D341Med (cell line): Measurements from ENCODE around the gene ZNF71.

Experiments
- DNase-seq: peaks from one replicate; pipeline ENCODE4 v3.0.0; 2012; ENCODE audit warnings: low spot score

The ZNF71 gene

DNA sequence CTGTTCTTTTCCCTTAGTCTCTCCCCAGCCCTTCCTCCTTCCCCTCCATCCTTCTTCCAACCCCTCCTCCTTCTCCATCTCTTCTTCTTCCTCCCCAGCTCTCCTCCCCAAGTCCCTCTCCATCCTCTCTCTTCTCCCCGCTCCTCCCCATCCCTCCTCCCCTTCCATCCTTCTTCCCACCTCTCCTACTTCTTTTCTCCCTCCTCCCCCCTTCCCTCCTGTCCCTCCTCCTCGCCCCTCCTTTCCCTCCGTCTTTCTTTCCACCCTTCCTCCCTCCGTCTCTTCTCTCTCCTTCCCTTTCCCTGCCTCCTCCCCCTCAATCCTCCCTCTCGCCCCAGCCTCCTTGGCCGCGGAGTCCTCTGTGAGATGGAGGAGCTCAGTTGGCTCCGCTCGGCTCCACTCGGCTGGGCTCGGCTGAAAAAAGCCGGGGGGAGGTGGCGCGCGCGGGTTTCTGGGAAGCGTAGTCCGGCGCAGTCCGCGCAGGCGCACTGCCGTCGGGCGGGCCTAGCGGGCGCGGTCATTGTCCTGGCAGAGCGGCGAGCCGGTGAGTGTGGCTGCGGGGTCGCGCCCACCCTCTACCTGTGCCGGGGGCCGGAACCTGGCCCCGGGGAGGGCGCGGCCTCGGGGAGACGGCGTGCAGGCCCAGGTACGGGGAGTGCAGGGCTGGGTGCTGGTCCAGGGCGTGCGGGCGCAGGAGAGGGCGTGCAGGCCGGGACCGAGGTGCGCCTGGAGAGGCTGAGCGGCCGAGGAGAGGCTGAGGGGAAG is at the start of gene ZNF71:
Gene ZNF71 (plus strand): TSS at position 520 of the 765 bp plus-strand sequence. CDS start 6,257 bp downstream, outside the sequence.
- peak; percentile 99 for DNase-seq

DNA sequence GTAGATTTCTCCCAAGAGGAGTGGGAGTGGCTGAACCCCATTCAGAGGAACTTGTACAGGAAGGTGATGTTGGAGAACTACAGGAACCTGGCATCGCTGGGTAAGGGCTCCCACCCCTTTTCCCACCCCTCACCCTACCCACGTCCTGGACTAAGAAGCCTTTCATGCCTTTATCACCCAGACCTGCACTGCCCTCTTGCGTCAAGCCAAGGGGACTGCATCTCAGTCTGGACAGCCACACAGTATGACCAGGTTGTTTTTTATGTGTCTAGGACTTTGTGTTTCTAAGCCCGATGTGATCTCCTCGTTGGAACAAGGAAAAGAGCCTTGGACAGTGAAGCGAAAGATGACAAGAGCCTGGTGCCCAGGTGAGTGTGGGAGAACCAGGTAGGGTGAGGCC is 47.6 kb upstream of the ZNF71 start:
- DNase-seq: no peak

DNA sequence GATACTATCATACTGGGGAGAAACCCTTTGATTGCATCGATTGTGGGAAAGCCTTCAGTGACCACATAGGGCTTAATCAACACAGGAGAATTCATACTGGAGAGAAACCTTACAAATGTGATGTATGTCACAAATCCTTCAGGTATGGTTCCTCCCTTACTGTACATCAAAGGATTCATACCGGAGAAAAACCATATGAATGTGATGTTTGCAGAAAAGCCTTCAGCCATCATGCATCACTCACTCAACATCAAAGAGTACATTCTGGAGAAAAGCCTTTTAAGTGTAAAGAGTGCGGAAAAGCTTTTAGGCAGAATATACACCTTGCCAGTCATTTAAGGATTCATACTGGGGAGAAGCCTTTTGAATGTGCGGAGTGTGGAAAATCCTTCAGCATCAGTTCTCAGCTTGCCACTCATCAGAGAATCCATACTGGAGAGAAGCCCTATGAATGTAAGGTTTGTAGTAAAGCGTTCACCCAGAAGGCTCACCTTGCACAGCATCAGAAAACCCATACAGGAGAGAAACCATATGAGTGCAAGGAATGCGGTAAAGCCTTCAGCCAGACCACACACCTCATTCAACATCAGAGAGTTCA is 40.7 kb upstream of the ZNF71 start:
- no peak for DNase-seq

DNA sequence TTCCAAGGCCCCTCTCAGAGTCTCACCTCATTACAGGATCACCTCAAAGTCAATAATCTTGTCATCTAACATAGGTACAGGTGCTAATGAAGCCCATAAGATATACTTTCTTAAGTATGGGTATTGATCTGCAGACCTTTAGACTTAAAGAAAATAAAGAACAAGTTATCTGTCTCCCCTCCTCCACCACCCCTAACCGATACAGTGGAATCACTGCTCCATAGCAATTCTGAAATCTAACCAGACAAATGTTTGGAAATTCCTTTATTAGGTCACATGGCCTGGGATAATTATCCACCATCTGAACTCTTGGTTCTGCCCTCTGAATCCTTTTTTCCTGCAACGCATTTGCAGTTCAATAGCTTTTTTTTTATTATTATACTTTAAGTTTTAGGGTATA is 32.3 kb upstream of the ZNF71 start:
- no peak for DNase-seq

DNA sequence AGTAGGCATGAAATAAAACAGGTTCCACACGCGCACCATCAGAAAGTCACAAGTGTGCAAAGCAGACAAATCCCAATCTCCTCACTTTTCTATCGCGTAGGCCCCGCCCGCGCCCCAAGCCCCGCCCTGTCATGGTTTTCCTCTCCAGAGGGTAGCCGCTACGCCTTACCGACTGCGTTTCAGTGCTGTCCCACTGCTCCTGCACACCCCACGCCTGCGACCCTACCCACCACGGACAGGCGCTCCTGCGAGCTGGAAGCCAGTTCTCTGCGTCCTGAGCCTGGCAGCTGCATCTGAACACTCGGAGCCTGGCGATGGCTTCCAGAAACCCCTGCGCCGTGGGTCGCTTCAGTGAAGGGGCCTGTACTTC is 28.2 kb upstream of the ZNF71 start:
- peak; percentile 67 for DNase-seq

DNA sequence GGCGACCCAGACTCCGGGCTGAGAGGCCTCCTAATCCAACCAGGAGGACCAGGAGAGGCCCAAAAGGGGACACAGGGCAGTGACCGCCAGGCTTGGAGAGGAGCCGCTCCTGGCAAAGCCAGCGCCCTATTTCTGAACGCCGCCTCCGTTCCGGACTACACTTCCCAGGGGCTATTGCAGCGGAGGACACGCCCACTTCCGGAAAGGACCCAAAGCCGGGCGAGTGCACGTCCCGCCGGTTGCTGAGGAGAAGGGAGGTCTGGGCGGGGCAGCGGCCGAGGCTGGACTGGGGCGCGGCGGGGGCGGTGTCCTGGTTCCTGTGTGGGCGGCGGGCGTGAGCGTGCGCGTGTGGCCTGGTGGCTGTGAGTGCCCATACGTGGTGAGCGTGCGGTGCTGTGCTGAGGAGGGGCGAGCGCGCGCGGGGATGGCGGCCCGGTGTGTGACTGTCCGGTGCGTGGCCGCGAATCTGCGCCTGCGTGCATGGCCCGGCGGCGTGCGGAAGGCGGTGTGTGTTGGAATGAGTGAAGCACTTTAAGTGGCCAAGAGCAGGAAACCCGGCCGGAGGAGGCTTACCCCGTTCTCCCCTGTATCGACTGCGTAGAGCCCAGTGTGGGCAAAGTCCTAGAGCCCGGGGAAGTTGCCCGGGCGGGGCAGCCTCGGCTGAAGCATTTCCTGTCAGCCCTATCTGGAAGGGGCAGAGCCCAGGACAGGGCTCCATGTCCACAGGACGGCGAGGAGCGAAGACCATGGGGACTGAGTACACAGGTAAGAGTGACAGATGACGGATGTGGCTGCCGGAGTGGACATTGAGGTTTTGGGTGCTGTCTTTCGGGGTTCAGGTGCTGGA is 27.6 kb upstream of the ZNF71 start, which contains the start of gene ZNF470:
Gene ZNF470 (plus strand): TSS at position 195 of the 847 bp plus-strand sequence. CDS start 2,844 bp downstream, outside the sequence.
- DNase-seq: peak; percentile 94

DNA sequence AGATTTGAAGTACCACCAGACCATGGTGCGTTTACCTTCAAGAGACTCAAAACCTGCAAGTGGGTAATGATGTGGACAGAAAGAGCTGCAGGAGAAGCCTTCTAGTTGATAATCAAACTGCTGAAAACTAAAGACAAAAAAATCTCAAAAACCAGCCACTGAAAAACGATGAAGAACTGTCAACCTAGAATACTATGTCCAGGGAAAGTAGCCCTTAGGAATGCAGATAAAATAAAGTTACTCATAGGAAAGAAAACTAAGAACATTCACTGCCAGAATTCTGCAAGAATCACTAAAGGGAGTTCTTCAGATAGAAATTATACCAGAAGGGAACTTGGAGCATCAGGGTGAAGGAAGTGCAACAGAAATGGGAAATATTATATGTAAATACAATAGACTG is 22.5 kb upstream of the ZNF71 start:
- DNase-seq: no peak

DNA sequence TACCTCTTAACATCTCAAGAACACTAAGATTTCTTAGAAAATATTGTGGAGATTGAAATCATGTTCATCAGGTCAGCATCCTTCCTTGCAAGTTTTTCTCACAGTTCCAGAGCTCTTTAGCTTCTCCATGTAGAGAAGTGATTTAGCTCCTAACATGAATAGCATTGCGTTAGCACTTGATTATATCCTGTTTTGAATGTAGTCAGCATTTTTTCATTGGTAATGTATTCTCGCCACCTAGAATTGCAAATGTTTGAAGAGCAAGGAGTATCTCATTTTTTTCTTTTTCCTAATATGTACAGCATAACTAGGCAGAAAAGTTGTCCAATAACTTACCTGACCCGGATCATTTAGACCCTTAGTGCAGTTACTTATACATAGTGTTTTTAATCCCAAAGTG is 21.2 kb upstream of the ZNF71 start:
- no peak for DNase-seq

DNA sequence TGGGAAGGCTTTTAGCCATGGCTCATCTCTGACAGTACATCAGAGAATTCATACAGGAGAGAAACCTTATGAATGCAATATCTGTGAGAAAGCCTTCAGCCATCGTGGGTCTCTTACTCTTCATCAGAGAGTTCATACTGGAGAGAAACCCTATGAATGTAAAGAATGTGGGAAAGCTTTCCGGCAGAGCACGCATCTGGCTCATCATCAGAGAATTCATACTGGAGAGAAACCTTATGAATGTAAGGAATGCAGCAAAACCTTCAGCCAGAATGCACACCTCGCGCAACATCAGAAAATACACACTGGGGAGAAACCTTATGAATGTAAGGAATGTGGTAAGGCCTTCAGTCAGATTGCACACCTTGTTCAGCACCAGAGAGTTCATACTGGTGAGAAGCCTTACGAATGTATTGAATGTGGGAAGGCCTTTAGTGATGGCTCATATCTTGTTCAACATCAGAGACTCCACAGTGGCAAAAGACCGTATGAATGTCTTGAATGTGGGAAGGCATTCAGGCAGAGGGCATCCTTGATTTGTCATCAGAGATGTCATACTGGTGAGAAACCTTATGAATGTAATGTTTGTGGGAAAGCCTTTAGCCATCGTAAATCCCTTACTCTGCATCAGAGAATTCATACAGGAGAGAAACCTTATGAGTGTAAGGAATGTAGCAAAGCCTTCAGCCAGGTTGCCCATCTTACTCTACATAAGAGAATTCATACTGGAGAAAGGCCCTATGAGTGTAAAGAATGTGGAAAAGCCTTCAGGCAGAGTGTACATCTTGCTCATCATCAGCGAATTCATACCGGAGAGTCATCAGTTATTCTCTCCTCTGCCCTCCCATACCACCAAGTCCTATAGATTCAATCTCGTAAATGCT is 17.1 kb upstream of the ZNF71 start:
- no peak for DNase-seq

DNA sequence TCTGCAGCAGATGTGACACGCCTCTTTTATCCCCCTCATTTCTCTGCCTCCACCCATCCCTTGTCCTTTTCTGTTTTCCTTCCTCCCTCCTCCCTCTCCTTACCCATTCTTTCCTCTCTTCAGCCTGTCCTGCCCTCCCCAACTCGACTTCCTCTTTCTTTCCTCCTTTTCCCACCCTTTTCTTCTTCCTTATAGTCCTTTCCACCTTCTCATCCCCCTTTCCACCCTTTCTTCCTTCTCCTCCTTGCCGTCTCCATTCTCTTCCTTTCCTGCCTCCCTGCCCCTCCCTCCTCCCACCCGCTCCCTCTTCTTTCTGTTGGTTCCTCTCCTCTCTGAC is 688 bp upstream of the ZNF71 start:
- DNase-seq: no peak

DNA sequence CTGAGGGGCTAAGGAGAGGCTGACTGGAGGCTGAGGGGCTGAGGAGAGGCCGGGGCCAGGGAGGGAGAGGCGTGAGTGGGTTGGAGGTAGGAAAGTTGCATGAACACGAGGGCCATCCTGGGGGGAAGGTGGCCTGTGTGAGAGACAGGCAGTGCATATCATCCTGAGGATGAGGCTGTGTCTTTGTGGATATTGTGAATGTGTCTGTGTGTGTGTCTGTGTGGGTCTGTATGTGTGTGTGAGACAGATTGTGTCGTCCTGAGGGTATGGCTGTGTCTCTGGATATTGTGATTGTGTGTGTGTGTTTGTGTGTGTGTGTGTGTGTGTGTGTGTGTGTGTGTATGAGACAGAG is 422 bp downstream of the ZNF71 start:
- no peak for DNase-seq

DNA sequence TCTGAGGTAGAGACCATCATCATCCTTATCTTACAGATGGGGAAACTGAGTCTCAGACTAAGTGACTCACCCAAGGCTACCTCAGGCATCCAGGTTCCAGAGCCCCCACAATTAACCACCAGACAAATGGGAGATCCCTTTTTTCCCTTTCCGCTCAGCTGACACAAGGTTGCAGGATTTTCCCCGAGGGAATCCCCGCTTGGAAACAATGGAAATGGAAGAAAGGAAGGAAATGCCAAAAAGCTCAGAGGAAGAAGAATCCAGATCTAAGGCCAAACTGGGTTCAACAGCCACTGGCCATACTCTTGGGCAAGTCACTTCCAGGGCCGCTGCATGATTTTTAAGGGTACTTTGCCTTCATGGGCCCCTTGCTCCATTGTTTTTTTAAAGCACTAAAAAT is 1.6 kb downstream of the ZNF71 start:
- no peak for DNase-seq

DNA sequence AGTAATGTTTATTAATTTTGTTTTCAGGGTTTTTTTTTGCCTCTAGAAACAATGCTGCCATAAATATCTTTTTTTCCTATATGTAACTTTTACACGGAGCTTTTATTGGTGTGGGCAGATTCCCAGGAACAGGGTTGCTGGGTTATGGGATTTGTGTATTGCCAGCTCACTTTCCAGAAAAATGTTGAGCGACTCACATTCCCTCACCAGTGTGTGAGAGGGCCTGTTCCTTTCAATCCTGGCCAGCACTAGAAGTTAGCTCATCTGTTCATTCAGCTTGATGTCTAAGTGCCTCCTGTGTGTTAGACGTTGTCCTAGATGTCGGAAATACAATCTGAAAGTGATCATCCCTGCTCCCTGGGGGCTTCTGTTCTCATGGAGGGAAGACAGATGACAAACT is 2.6 kb downstream of the ZNF71 start:
- no peak for DNase-seq

DNA sequence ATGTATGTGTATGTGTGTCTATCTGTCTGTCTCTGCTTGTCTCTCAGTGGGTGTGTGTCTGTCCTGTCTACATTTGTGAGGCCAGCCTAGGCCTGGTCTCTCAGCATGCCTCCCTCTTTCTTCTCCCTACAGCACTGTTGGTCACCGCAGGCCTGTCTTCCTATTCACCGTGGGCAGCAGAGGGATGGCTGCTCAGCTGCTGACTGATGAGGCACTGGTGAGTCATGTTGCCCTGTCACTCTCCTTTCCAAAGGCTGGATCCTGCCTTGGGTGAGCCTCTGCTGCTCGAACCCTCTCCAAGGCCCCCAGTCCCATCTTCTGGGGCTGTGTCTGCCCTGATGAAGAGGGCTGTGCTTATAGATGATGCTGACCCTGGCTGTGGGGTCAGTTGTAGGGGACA is 6.3 kb downstream of the ZNF71 start:
- DNase-seq: no peak

DNA sequence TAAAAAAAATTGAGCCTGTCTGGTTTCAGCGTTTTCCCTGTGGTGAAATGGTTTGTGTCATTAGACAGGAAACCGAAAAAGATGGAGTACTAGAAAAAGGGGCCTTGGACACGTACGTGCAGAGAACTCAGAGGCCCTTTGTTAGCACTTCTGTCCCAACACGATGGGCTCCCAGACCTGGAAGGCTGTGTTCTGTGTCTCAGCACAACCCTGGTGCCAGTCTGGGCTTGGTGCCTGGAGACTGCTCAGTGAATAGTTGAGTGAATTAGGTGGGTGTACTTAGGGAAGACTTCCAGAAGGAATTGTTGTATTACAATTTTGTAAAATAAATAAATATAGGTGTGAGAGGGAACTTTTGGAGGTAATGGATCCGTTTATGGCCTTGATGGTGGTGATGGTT is 8.7 kb downstream of the ZNF71 start:
- no peak for DNase-seq

DNA sequence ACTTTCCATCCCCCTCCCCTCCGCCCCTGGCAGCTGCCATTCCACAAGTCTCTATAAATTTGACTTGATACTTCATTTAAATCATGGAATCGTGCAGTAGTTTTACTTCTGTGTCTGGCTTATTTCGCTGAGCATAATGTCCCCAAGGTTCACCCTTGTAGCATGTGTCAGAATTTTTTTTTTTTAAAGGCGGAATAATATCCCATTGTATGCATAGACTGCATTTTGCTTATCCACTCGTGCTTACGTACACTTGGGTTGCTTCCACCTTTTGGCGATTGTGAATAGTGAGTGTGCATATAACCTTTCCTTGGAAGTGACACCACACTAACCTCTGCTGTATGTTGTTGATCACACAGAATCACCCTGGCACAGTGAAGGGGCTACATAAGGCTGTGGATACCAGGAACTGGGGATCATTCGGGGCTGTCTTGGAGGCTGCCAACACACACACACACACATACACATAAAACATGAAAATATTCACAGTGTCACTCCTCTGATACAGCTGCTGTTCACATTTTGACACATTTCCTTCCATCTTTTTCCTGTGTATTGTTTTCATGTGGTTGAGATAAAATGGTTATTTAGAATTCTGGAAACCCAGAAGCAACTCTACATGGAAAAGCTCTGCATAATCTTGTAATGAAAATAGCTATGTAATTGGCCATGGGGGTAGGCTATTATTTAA is 13.3 kb downstream of the ZNF71 start:
- no peak for DNase-seq

DNA sequence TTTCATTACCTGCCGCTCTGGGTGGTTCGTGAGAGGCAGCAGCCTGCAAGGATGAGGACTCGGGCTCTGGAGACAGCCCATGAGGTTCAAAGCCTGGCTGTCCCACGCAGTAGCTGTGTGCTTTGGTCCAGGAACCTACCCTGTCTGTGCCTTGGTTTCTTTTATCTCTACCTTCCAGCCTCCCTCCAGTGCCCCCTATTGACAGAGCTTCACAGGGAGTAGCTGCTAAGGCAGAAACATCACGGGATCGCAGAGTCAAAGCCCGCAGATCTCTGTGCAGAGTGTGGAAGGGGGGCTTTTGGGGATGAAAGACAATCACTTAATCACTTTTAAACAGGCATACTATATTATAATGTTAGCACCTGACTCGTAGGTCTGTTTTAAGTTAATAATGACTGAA is 16.2 kb downstream of the ZNF71 start:
- no peak for DNase-seq

DNA sequence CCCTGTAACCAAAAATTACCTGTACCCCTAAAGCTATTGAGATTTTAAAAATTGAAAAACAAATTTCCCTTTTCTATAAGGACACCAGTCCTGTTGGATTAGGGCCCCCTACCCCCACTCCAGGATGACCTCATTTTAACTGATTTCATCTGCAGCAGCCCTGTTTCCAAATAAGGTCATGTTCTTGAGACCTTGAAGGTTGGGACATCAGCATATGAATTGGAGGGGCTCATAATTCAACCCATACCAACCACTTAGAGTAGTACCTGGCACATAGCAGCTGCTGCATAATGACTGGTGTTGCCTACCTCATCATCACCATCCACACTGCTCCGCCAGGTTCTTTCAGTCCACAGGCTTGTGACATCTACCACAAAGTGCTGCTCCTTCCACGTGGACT is 17.6 kb downstream of the ZNF71 start:
- DNase-seq: no peak

DNA sequence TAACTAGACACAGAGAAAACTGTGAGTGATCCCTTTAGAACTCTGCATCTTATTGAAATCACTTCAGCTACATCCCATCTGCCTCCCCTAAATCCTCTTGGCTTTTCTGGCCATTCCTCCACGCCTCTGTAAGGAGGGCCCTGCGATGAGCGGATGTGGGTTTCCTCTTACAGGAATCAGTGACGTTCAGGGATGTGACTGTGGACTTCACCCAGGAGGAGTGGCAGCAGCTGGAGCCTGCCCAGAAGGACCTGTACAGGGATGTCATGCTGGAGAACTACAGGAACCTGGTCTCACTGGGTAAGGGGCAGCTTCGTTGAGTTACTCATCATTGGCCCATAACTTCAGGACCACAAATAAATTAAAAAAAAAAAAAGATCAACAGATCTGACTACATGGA is 18.5 kb downstream of the ZNF71 start:
- DNase-seq: no peak

DNA sequence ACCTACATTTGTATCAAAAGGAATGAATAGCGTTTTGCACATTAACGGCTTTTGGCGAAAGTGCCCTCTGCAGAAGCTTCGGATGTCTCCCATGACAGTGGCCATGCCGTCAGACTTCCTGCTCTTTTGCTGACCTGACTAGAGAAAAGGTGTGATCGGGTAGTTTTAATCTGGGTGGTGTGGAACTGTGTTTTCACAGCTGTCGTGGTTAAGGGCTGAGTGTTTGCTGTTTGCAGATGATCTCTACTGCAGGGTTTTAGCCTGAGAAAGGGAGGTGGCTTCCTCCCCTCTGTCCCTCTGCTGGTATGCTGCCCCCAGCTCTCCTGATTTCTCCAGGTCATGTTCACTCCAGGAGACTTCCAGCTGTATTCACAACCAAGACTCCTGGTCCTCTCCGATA is 22.4 kb downstream of the ZNF71 start:
- no peak for DNase-seq

DNA sequence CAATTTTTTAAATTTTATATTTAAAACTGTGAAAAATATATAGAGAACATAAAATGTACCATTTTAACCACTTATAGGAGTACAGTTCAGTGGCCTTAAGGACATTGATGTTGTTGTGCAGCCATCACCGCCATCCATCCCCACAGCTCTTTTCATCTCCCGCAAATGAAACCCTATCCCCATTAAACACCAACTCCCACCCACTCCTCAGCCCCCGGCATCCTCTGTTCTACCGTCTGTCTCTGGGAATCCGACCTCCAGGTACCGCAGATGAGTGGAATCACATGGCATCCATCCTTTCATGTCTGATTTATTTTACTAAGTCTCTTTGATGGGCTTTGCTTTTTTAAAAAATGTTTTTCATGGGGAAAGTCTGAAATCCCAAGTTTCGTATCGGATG is 24.0 kb downstream of the ZNF71 start:
- DNase-seq: no peak

DNA sequence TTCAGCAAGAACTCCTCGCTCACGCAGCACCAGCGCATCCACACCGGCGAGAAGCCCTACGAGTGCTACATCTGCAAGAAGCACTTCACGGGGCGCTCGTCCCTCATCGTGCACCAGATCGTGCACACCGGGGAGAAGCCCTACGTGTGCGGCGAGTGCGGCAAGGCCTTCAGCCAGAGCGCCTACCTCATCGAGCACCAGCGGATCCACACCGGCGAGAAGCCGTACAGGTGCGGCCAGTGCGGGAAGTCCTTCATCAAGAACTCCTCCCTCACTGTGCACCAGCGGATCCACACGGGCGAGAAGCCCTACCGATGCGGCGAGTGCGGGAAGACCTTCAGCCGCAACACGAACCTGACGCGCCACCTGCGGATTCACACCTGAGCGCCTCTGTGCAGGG is 27.3 kb downstream of the ZNF71 start:
- DNase-seq: no peak
